K562 (cell line): ENCODE results near the gene MAL.

Experiments
- CBX1 ChIP-seq: sonication (generic); IDR thresholded peaks from 2 replicates; pipeline ENCODE4 v1.6.1; 2016; ENCODE audit warnings: antibody characterized with exemption, low read depth, mild to moderate bottlenecking
- ELF4 ChIP-seq: fragments of 450-650 bp; formaldehyde crosslinking; IDR thresholded peaks from 2 replicates; pipeline ENCODE4 v1.4.0; 2022; ENCODE audit warnings: missing genetic modification characterization
- EP300 ChIP-seq: IDR thresholded peaks from 2 replicates; pipeline ENCODE4 v1.6.1; 2012; ENCODE audit warnings: low read length, improper control_type of control experiment
- LCOR ChIP-seq: sonication (generic); formaldehyde crosslinking; IDR thresholded peaks from 2 replicates; pipeline ENCODE4 v1.8.0; 2022; ENCODE audit warnings: mild to moderate bottlenecking, missing genetic modification reagents
- MECOM ChIP-seq: fragments of 250-450 bp; sonication (Bioruptor Pico); IDR thresholded peaks from 2 replicates; pipeline ENCODE4 v1.8.0; 2022; ENCODE audit warnings: inconsistent platforms
- MTA3 ChIP-seq: fragments of 450-650 bp; formaldehyde crosslinking; IDR thresholded peaks from 2 replicates; pipeline ENCODE4 v1.6.1; 2017; ENCODE audit warnings: mild to moderate bottlenecking, borderline replicate concordance
- RBBP5 ChIP-seq: fragments of 200-600 bp; sonication (generic); IDR thresholded peaks from 2 replicates; pipeline ENCODE4 v1.6.1; 2012; ENCODE audit warnings: borderline replicate concordance, mild to moderate bottlenecking, low read length, control low read depth, inconsistent platforms; ENCODE audit not compliant: insufficient read depth, poor library complexity, severe bottlenecking
- RCOR1 ChIP-seq, 2 experiments: IDR thresholded peaks; 2 replicates each; pipeline ENCODE4 v1.6.1; 2012; ENCODE audit warnings: low read depth in 2 of 2, low read length in 2 of 2, borderline replicate concordance in 1 of 2, improper control_type of control experiment in 1 of 2
- TF ChIP-seq, protein P1 (sequence below), 3 experiments: IDR thresholded peaks in 2 of 3; conservative IDR thresholded peaks in 1 of 3; 2 replicates each; pipeline ENCODE4 v1.5.1; 2011 to 2012; ENCODE audit warnings: low read length in 3 of 3, mild to moderate bottlenecking in 3 of 3, control low read depth in 2 of 3, improper control_type of control experiment in 1 of 3, inconsistent platforms in 1 of 3, low read depth in 1 of 3, mixed read lengths in 1 of 3, moderate library complexity in 1 of 3; ENCODE audit not compliant: insufficient read depth in 2 of 3
- TF ChIP-seq, protein P2 (sequence below): fragments of 250-450 bp; sonication (Bioruptor Pico); IDR thresholded peaks from 2 replicates; pipeline ENCODE4 v1.5.0; 2020; ENCODE audit warnings: mild to moderate bottlenecking
- TF ChIP-seq, protein P3 (sequence below): sonication (generic); formaldehyde crosslinking; IDR thresholded peaks from 2 replicates; pipeline ENCODE4 v1.8.0; 2023; ENCODE audit warnings: missing genetic modification reagents, mild to moderate bottlenecking, borderline replicate concordance

DNA sequence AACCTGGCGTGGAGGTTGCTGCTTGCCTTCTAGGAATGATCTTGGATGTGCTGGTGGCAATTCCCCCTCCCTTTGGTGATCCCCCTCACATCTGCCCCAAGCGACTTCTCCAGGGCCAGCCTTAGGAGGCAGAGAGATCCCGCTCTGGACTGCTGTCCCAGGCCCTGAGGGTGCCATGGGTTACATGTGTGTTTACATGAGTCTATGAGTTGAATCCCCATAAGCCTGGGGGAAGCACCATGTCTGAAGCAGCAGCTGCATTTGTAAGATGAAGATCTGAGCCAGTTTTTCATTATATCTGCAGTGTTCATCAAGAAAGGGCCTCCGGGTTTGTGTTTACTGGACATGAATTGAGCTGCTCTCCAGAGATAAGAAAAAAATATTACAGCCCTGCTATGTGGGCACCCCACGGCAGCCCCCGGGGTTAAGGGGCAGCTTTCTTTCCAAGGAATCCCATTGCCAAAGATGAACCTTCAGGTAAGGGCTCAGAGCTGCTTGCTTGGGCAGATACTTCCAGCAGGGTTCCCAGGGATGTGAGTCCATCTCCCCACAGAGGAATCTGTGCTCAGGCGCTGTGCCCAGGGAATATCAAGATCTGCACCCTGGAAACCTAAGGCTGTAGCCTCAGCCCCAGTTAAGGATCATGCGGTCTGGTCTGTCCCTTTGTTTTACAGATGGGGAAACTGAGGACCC, 50.1 kb downstream of the MAL start:
- TF ChIP-seq MECOM (CRISPR knock-in tag) (no peak), LCOR (no peak), CBX1 (no peak), RBBP5 (no peak), RCOR1 (IDR thresholded peaks at IDR 0.05; ENCODE audit: borderline replicate concordance in 1 of 2, low read depth in 2 of 2, low read length in 2 of 2) (no peak), ELF4 (CRISPR knock-in tag) (no peak), MTA3 (no peak), EP300 (no peak)
- TF ChIP-seq, protein P1, sequence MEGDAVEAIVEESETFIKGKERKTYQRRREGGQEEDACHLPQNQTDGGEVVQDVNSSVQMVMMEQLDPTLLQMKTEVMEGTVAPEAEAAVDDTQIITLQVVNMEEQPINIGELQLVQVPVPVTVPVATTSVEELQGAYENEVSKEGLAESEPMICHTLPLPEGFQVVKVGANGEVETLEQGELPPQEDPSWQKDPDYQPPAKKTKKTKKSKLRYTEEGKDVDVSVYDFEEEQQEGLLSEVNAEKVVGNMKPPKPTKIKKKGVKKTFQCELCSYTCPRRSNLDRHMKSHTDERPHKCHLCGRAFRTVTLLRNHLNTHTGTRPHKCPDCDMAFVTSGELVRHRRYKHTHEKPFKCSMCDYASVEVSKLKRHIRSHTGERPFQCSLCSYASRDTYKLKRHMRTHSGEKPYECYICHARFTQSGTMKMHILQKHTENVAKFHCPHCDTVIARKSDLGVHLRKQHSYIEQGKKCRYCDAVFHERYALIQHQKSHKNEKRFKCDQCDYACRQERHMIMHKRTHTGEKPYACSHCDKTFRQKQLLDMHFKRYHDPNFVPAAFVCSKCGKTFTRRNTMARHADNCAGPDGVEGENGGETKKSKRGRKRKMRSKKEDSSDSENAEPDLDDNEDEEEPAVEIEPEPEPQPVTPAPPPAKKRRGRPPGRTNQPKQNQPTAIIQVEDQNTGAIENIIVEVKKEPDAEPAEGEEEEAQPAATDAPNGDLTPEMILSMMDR (IDR thresholded peaks at IDR 0.05 in 2 of 3, conservative IDR thresholded peaks at IDR 0.05 in 1 of 3; ENCODE audit: insufficient read depth in 2 of 3, low read depth in 1 of 3, low read length in 3 of 3) = no peak
- TF ChIP-seq, protein P2, sequence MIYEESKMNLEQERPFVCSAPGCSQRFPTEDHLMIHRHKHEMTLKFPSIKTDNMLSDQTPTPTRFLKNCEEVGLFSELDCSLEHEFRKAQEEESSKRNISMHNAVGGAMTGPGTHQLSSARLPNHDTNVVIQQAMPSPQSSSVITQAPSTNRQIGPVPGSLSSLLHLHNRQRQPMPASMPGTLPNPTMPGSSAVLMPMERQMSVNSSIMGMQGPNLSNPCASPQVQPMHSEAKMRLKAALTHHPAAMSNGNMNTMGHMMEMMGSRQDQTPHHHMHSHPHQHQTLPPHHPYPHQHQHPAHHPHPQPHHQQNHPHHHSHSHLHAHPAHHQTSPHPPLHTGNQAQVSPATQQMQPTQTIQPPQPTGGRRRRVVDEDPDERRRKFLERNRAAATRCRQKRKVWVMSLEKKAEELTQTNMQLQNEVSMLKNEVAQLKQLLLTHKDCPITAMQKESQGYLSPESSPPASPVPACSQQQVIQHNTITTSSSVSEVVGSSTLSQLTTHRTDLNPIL = no peak
- TF ChIP-seq, protein P3, sequence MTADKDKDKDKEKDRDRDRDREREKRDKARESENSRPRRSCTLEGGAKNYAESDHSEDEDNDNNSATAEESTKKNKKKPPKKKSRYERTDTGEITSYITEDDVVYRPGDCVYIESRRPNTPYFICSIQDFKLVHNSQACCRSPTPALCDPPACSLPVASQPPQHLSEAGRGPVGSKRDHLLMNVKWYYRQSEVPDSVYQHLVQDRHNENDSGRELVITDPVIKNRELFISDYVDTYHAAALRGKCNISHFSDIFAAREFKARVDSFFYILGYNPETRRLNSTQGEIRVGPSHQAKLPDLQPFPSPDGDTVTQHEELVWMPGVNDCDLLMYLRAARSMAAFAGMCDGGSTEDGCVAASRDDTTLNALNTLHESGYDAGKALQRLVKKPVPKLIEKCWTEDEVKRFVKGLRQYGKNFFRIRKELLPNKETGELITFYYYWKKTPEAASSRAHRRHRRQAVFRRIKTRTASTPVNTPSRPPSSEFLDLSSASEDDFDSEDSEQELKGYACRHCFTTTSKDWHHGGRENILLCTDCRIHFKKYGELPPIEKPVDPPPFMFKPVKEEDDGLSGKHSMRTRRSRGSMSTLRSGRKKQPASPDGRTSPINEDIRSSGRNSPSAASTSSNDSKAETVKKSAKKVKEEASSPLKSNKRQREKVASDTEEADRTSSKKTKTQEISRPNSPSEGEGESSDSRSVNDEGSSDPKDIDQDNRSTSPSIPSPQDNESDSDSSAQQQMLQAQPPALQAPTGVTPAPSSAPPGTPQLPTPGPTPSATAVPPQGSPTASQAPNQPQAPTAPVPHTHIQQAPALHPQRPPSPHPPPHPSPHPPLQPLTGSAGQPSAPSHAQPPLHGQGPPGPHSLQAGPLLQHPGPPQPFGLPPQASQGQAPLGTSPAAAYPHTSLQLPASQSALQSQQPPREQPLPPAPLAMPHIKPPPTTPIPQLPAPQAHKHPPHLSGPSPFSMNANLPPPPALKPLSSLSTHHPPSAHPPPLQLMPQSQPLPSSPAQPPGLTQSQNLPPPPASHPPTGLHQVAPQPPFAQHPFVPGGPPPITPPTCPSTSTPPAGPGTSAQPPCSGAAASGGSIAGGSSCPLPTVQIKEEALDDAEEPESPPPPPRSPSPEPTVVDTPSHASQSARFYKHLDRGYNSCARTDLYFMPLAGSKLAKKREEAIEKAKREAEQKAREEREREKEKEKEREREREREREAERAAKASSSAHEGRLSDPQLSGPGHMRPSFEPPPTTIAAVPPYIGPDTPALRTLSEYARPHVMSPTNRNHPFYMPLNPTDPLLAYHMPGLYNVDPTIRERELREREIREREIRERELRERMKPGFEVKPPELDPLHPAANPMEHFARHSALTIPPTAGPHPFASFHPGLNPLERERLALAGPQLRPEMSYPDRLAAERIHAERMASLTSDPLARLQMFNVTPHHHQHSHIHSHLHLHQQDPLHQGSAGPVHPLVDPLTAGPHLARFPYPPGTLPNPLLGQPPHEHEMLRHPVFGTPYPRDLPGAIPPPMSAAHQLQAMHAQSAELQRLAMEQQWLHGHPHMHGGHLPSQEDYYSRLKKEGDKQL (CRISPR knock-in tag) = no peak
